Spinal cord (tissue), 10 donors: ENCODE measurements around the gene NINJ2. TPM values are rescaled to one million over a fixed set of nuclear protein-coding genes. Genes with fewer than 3 reads are reported as not detected.

Experiments
- DNase-seq, 6 donors: peaks; one replicate each; pipeline versions ENCODE4 v3.0.0 to v3.0.0-alpha.2; 2013 to 2015; ENCODE audit warnings: low spot score in 6 of 6, low read depth in 4 of 6
- H3K27ac ChIP-seq: one replicate; pipeline ENCODE4 v1.5.1; 2013; ENCODE audit warnings: low read depth, low read length, control low read depth
- H3K27me3 ChIP-seq: one replicate; pipeline ENCODE4 v1.6.1; 2013; ENCODE audit warnings: low read length; ENCODE audit not compliant: control insufficient read depth, insufficient read depth
- H3K36me3 ChIP-seq: one replicate; pipeline ENCODE4 v1.6.1; 2013; ENCODE audit warnings: low read length; ENCODE audit not compliant: control insufficient read depth, insufficient read depth
- H3K4me1 ChIP-seq: one replicate; pipeline ENCODE4 v1.6.1; 2013; ENCODE audit warnings: low read length; ENCODE audit not compliant: control insufficient read depth, insufficient read depth
- H3K4me3 ChIP-seq: one replicate; pipeline ENCODE4 v1.5.1; 2013; ENCODE audit warnings: low read depth, low read length, control low read depth
- H3K9me3 ChIP-seq: one replicate; pipeline ENCODE4 v1.6.1; 2013; ENCODE audit warnings: low read length; ENCODE audit not compliant: control insufficient read depth, insufficient read depth
- WGBS: methylation state at CpG from one replicate; pipeline ENCODE4 v1.1.5; 2013; ENCODE audit warnings: missing lambda C conversion rate; ENCODE audit not compliant: insufficient coverage; 5-methylcytosine and 5-hydroxymethylcytosine counted together
- polyA plus RNA-seq, 2 donors: library from polyadenylated mRNA; unstranded; fragments of 120-200 nt; gene quantifications; one replicate each; pipeline ENCODE4 v1.2.1, GENCODE V29; 2013; ENCODE audit not compliant: insufficient read length in 2 of 2
- total RNA-seq, 2 donors: library from RNA; depleted of rRNA in 1 of 2; stranded (reverse); fragments of 120-200 nt in 1 of 2; fragments of >200 nt in 1 of 2; gene quantifications; one replicate each; pipeline versions ENCODE4 v1.2.3 to v1.2.4, GENCODE V29; 2013 to 2014
- donor health status: healthy.

NINJ2 gene
- total and polyA plus RNA-seq, 4 donors: 5.4 to 6.2 (median 6.0) TPM

DNA sequence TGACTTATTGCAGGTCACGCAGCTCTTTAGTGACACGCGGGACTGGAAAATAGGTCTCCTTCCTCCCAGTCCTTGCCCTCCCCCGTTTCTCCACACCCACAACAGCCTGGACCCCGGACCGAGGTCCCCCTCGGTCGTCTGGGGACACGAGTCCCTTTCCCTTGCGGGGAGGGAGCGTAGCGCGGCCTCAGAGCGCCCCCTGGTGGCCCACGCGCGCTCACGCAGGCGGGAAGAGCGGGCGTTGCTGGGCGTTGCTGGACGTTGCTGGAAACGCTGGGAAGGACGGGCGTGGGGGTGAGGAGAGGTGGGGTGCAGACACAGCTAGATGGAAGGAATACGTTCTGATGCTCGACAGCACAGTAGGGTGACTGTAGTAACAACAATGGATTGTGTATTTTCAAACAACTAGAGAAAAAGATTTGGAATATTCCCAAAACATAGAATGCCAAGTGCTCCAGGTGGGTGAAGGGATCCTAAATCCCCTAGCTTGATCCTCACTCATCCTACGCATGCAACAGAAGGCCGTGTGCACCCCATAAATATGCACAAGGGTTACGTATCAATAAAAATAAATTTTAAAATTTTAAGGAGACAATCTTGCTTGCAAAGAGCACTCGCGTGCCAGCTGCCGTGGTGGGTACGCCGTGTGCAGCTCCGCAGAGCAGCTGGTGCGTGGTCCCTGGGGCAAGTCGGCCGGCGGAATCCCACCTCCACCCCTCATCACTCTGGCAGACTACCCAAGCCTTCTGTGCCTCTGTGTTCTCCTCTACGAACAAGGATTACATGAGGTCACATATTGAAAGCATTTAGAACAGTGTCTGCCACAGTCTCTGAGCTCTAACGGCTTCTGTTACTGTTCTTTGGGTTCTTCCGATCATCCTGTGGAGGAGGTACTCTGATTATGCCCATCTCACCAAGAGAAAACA lies 116.1 kb downstream of the NINJ2 start:
- peaks cover 27% of the 10 kb centered on the region for H3K36me3 ChIP-seq
- no peaks in the 10 kb centered on the region for H3K9me3 ChIP-seq
- no peaks in the 10 kb centered on the region for H3K27me3 ChIP-seq
- H3K27ac ChIP-seq: no peak overlapping the region
- 28% methylated on average over 32 of the region's 44 CpGs for WGBS
- H3K4me3 ChIP-seq: no peak overlapping the region
- DNase-seq: peak in 4 of 6 donors; percentile 35 to 81 (median 57)
- H3K4me1 ChIP-seq: peaks cover 26% of the 10 kb centered on the region

DNA sequence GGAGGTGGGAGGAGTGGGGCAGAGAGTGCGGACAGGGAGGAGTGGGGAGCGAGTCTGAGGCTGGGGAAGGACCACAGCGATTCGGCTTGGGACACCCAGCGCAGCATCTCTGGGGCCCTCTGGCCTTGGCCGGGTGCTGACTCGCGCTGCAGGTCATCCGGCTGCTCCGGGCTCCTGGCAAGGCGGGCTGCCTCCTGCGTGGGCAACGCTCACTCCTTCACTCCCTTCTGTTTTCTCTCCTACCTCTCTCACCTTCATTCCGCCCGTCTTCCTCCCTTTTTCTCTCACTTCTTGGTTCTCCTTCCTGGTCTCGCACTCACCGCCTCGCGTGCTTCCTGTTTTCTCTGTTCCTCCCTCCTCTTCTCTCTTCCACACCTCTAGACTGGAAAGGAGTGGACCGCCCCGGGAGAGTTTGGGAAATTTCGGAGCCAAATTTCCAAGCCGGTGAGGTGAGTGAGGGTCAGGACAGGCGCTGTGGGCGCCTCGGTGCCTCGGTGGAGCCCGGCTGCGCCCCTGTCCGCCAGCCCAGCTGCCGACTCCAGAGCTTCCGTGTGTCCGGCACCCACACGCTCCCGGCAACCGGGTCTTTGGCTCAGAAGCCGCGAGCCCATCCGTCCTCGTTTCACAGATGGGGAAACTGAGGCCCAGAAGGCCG lies 116.9 kb downstream of the NINJ2 start:
- Histone ChIP-seq H3K4me3 (no peak overlapping the region), H3K27me3 (no peaks in the 10 kb centered on the region), H3K27ac (no peak overlapping the region), H3K4me1 (peaks cover 32% of the 10 kb centered on the region), H3K9me3 (no peaks in the 10 kb centered on the region), H3K36me3 (peaks cover 23% of the 10 kb centered on the region)
- DNase-seq: no peak
- WGBS: 91% methylated on average over 38 of the region's 41 CpGs

DNA sequence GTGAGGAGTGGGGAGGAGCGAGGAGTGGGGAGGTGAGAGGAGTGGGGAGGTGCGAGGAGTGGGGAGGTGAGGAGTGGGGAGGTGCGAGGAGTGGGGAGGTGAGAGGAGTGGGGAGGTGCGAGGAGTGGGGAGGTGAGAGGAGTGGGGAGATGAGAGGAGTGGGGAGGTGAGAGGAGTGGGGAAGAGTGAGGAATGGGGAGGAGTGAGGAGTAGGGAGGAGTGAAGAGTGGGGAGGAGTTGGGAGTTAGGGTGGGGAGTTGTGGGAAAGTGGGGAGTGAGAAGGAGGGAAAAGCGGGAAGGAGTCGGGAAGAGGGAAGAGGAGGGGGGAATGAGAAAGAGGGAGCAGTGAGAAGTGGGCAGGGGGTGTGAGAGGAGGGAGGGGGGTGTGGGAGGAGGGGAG lies 117.4 kb downstream of the NINJ2 start:
- no peak for DNase-seq
- H3K9me3 ChIP-seq: no peaks in the 10 kb centered on the region
- WGBS: 85% methylated on average over 4 of the region's 6 CpGs
- peaks cover 19% of the 10 kb centered on the region for H3K36me3 ChIP-seq
- H3K27me3 ChIP-seq: no peaks in the 10 kb centered on the region
- no peak overlapping the region for H3K27ac ChIP-seq
- peaks cover 37% of the 10 kb centered on the region for H3K4me1 ChIP-seq
- no peak overlapping the region for H3K4me3 ChIP-seq

DNA sequence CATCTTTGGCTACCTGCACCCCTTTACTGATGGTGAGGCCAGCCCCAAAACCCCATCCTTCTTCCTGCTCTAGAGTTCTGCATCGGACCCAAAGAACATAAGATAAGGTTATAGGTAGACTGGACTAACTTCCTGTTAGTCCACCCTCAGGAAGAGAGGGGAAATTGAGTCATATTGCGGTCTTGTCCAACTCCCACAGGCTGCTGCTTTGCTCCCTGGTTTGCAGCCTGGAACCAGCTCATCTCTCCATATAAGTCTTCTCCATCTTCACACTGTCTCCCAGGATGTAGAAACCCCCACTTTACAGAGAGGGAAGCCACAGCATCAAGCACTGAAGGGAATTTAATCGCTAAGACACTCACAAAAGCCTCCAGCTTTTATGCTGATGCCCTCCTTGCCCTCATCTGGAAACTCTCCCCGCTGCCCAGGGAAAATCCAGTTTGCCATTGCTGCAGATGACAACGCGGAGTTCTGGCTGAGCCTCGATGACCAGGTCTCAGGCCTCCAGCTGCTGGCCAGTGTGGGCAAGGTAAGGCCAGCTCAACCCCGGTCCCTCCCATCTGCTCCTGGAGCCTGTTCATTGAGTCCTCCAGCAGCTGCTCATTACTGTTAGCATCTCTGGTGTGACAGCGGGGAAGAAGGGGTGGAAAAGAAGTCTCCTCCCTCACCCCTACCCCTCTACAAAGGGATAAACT lies 118.2 kb downstream of the NINJ2 start:
- H3K36me3 ChIP-seq: peaks cover 15% of the 10 kb centered on the region
- DNase-seq: no peak
- H3K4me1 ChIP-seq: peaks cover 37% of the 10 kb centered on the region
- H3K27me3 ChIP-seq: no peaks in the 10 kb centered on the region
- no peaks in the 10 kb centered on the region for H3K9me3 ChIP-seq
- H3K4me3 ChIP-seq: no peak overlapping the region
- WGBS: 87% methylated on average over 5 of the region's 9 CpGs
- no peak overlapping the region for H3K27ac ChIP-seq

DNA sequence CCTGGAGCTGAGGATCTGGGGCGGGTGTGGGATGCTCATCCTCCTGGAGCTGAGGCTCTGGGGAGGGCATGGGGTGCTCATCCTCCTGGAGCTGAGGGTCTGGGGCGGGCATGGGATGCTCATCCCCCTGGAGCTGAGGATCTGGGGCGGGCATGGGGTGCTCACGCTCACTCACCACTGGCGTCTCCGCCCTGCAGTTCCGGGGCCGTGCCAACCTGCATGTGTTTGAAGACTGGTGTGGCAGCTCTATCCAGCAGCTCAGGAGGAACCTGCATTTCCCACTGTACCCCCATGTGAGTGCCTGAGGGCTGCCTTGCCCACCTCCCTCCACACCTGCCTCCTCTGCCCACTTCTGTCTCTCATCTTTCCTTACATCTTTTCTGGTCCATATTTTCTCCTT lies 119.1 kb downstream of the NINJ2 start:
- no peak for DNase-seq
- Histone ChIP-seq H3K27ac (no peak overlapping the region), H3K4me1 (peaks cover 37% of the 10 kb centered on the region), H3K4me3 (no peak overlapping the region), H3K27me3 (no peaks in the 10 kb centered on the region), H3K9me3 (no peaks in the 10 kb centered on the region), H3K36me3 (peaks cover 10% of the 10 kb centered on the region)
- WGBS: 95% methylated on average over 6 of the region's 8 CpGs

DNA sequence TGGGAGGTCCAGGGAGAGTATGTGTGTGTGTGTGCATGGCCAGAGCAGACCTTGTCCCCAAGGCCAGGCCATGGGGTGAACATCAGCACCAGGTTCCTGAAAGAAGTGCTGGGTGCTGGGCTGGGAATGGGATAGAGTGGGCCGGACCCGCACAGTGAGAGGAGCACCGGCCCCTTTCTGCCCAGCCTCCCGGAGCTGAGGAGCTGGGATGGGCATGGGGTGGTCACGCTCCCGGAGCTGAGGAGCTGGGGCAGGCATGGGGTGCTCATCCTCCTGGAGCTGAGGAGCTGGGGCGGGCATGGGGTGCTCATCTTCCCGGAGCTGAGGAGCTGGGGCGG lies 120.2 kb downstream of the NINJ2 start:
- WGBS: 70% methylated on average over 3 of the region's 9 CpGs
- H3K27me3 ChIP-seq: no peaks in the 10 kb centered on the region
- H3K36me3 ChIP-seq: peaks cover 8% of the 10 kb centered on the region

DNA sequence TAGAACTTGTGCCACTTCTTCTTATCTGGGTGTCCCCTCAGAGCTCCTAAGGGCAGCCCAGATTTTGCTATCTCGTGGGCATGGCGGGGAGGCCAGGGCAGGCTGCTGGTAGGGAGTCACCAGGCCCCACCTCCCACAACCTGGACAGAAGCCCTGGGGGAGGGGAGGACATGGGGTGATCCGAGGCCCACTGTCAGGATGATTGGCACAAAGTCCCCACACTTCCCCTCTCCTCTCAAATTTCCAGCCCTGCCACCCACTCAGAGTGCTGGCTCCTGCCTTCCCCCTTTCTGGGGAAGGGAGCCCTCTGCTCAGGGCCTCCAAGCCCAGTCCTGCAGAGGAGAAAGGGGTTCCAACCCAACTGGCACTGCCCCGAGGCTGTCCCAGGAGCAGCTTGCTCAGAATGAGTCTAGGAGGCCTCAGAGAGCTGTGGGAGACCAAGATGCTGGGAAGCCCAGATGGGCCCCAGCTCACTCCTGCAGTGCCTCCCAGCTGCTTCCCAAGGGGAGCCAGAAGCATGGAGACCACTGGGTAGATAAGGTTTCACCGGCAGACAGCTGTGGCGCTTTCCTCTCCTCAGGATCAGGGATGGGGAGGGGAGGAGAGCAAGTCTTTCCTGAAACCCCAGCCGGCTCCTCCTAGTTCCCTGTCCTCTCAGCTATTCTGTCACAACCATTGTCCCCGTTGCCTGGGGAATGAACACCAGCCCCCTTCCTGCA lies 120.7 kb downstream of the NINJ2 start:
- no peak overlapping the region for H3K4me3 ChIP-seq
- DNase-seq: no peak
- 56% methylated on average over 4 of the region's 8 CpGs for WGBS
- H3K27me3 ChIP-seq: no peaks in the 10 kb centered on the region
- peaks cover 46% of the 10 kb centered on the region for H3K4me1 ChIP-seq
- H3K27ac ChIP-seq: peak overlapping the region; percentile 77
- H3K9me3 ChIP-seq: no peaks in the 10 kb centered on the region
- H3K36me3 ChIP-seq: peaks cover 5% of the 10 kb centered on the region

More for the DNA sequence above, 120.2 kb downstream of the NINJ2 start:
- peaks cover 48% of the 10 kb centered on the region for H3K4me1 ChIP-seq
- no peaks in the 10 kb centered on the region for H3K9me3 ChIP-seq
- H3K27ac ChIP-seq: peak overlapping the region; percentile 77
- DNase-seq: no peak
- no peak overlapping the region for H3K4me3 ChIP-seq

DNA sequence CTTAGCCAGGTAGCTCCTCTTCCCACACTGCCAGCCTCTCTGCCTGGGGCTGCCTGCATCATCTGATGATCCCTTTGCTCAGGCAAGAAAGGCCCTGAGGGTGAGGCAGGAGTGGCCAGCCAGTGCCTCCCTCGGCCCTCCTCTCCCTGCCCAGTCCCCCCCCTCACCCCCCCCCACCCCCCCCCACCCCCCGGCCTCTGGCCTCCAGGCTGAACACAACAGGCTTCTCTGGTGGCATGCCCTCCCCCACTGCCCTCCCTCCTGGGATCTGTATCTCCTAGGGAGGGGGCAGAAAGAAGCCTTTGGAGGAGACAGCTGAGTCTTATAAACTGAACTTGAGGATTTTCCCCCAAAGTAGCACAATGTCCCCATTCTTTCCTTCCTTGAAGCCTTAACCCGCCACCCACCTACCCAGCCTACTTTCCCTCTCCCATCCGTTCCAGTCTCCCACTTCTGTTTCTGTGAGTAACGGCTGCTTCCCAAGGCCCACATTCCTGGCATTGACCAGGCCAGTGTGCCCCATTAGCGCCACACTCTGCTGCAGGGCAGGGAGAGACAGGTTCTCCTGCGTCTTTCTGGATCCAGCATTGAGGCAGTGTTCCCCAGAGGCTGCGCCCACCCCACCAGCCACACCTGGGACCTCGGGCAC lies 121.4 kb downstream of the NINJ2 start:
- H3K27ac ChIP-seq: peak overlapping the region; percentile 87
- peaks cover 39% of the 10 kb centered on the region for H3K4me1 ChIP-seq
- no peaks in the 10 kb centered on the region for H3K27me3 ChIP-seq
- peak in 1 of 6 donors; percentile 41 for DNase-seq
- H3K9me3 ChIP-seq: no peaks in the 10 kb centered on the region
- no peak overlapping the region for H3K4me3 ChIP-seq
- peaks cover 4% of the 10 kb centered on the region for H3K36me3 ChIP-seq
- WGBS: 59% methylated on average over 7 of the region's 9 CpGs
